Suprapubic skin (tissue), 4 donors: Measurements from ENCODE around the gene MALRD1.

Source experiments
- EP300 ChIP-seq: sonication (generic); formaldehyde crosslinking; IDR thresholded peaks from one replicate; pipeline ENCODE4 v1.6.1; 2017; ENCODE audit warnings: antibody characterized with exemption
- POLR2A ChIP-seq, 2 donors: fragments of 450-650 bp; IDR thresholded peaks; one replicate each; pipeline ENCODE4 v1.6.1; 2017; ENCODE audit warnings: antibody characterized with exemption in 2 of 2, mild to moderate bottlenecking in 2 of 2, moderate library complexity in 2 of 2
- POLR2AphosphoS5 ChIP-seq, 3 donors: sonication (generic); formaldehyde crosslinking; IDR thresholded peaks; one replicate each; pipeline ENCODE4 v1.6.1; 2017; ENCODE audit warnings: antibody characterized with exemption in 3 of 3
- TF ChIP-seq, protein P1 (sequence below), 2 donors: fragments of 200-600 bp in 1 of 2; fragments of 450-650 bp in 1 of 2; sonication (generic) in 1 of 2; IDR thresholded peaks; one replicate each; pipeline ENCODE4 v1.5.1; 2016 to 2019; ENCODE audit warnings: antibody characterized with exemption in 2 of 2, mild to moderate bottlenecking in 1 of 2, moderate library complexity in 1 of 2

DNA sequence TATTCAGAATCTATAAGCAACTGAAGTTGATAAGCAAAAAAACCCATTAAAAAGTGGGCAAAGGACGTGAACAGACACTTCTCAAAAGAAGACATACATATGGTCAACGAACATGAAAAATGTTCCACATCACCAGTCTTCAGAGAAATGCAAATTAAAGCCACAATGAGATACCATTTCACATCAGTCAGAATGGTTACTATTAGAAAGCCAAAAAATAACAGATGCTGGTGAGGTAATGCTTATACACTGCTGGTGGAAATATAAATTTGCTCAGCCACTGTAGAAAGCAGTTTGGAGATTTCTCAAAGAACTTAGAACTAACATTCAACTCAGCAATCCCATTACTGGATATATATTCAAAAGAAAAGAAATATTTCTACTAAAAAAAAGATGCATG, 434.8 kb downstream of the MALRD1 start:
- TF ChIP-seq POLR2AphosphoS5 (IDR thresholded peaks at IDR 0.05) (no peak), POLR2A (IDR thresholded peaks at IDR 0.05) (no peak), EP300 (no peak)
- TF ChIP-seq, protein P1, sequence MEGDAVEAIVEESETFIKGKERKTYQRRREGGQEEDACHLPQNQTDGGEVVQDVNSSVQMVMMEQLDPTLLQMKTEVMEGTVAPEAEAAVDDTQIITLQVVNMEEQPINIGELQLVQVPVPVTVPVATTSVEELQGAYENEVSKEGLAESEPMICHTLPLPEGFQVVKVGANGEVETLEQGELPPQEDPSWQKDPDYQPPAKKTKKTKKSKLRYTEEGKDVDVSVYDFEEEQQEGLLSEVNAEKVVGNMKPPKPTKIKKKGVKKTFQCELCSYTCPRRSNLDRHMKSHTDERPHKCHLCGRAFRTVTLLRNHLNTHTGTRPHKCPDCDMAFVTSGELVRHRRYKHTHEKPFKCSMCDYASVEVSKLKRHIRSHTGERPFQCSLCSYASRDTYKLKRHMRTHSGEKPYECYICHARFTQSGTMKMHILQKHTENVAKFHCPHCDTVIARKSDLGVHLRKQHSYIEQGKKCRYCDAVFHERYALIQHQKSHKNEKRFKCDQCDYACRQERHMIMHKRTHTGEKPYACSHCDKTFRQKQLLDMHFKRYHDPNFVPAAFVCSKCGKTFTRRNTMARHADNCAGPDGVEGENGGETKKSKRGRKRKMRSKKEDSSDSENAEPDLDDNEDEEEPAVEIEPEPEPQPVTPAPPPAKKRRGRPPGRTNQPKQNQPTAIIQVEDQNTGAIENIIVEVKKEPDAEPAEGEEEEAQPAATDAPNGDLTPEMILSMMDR (IDR thresholded peaks at IDR 0.05) = no peak
